Jurkat, Clone E6-1 (cell line): ENCODE results near the gene EXOG.
A peak's percentile ranks its signal among the peaks of the same experiment; 100 is the strongest.

Experiments used
- DNase-seq: peaks from one replicate; pipeline ENCODE4 v3.0.0-alpha.2; 2011; ENCODE audit warnings: low read depth, low spot score
- H3K4me3 ChIP-seq: 2 replicates; pipeline ENCODE4 v1.5.1; 2011; ENCODE audit warnings: mild to moderate bottlenecking, low read length, control low read depth, moderate library complexity

The EXOG gene

GRCh38 chr3:38493031-38493430, 3.1 kb upstream of the EXOG start:
- H3K4me3 ChIP-seq, result no peak overlapping the region
- DNase-seq, result no peak

GRCh38 chr3:38497031-38497430, 891 bp downstream of the EXOG start:
- DNase-seq, result no peak
- peak overlapping the region; percentile 93 for H3K4me3 ChIP-seq

- H3K4me3 ChIP-seq, result no peak overlapping the region
- DNase-seq, result no peak
Measured at GRCh38 chr3:38500688-38501417, 4.7 kb downstream of the EXOG start.

- H3K4me3 ChIP-seq, result no peak overlapping the region
- DNase-seq, result no peak
Measured at GRCh38 chr3:38507120-38507519, 11.0 kb downstream of the EXOG start.

- no peak for DNase-seq
- no peak overlapping the region for H3K4me3 ChIP-seq
Measured at GRCh38 chr3:38509732-38510131, 13.6 kb downstream of the EXOG start.

GRCh38 chr3:38510631-38511030, 14.5 kb downstream of the EXOG start:
- no peak for DNase-seq

GRCh38 chr3:38511546-38511945, 15.4 kb downstream of the EXOG start:
- no peak for DNase-seq
- no peak overlapping the region for H3K4me3 ChIP-seq

More at GRCh38 chr3:38510631-38511030, 14.5 kb downstream of the EXOG start:
- no peak overlapping the region for H3K4me3 ChIP-seq

- DNase-seq, result no peak
Measured at GRCh38 chr3:38515367-38515766, 19.2 kb downstream of the EXOG start.

GRCh38 chr3:38516669-38517068, 20.5 kb downstream of the EXOG start:
- no peak for DNase-seq
- H3K4me3 ChIP-seq, result no peak overlapping the region

More at GRCh38 chr3:38515367-38515766, 19.2 kb downstream of the EXOG start:
- no peak overlapping the region for H3K4me3 ChIP-seq

- DNase-seq, result no peak
- no peak overlapping the region for H3K4me3 ChIP-seq
Measured at GRCh38 chr3:38519000-38519399, 22.9 kb downstream of the EXOG start.

- DNase-seq, result peak; percentile 96
- H3K4me3 ChIP-seq, result no peak overlapping the region
Measured at GRCh38 chr3:38519651-38520050, 23.5 kb downstream of the EXOG start.

- DNase-seq, result peak; percentile 81
- H3K4me3 ChIP-seq, result no peak overlapping the region
Measured at GRCh38 chr3:38521391-38521987, 25.3 kb downstream of the EXOG start.

- H3K4me3 ChIP-seq, result no peak overlapping the region
Measured at GRCh38 chr3:38522002-38522401, 25.9 kb downstream of the EXOG start.

GRCh38 chr3:38524141-38524739, 28.1 kb downstream of the EXOG start:
- no peak for DNase-seq
- no peak overlapping the region for H3K4me3 ChIP-seq

More at GRCh38 chr3:38522002-38522401, 25.9 kb downstream of the EXOG start:
- DNase-seq, result no peak

GRCh38 chr3:38526792-38527191, 30.7 kb downstream of the EXOG start:
- no peak overlapping the region for H3K4me3 ChIP-seq
- no peak for DNase-seq

- DNase-seq, result no peak
Measured at GRCh38 chr3:38528457-38528856, 32.3 kb downstream of the EXOG start.

GRCh38 chr3:38532529-38532928, 36.4 kb downstream of the EXOG start:
- no peak overlapping the region for H3K4me3 ChIP-seq
- no peak for DNase-seq

More at GRCh38 chr3:38528457-38528856, 32.3 kb downstream of the EXOG start:
- H3K4me3 ChIP-seq, result no peak overlapping the region

GRCh38 chr3:38533285-38533976, 37.3 kb downstream of the EXOG start:
- no peak for DNase-seq
- no peak overlapping the region for H3K4me3 ChIP-seq

- DNase-seq, result no peak
- H3K4me3 ChIP-seq, result no peak overlapping the region
Measured at GRCh38 chr3:38534180-38534579, 38.0 kb downstream of the EXOG start.

GRCh38 chr3:38534604-38535003, 38.5 kb downstream of the EXOG start:
- no peak overlapping the region for H3K4me3 ChIP-seq

More at GRCh38 chr3:38534604-38535003, 38.5 kb downstream of the EXOG start:
- DNase-seq, result no peak
